B cell (primary cell): ENCODE measurements around the gene NPR1.

Experiments used
- CTCF ChIP-seq: fragments of 200-600 bp; IDR thresholded peaks from one replicate; pipeline ENCODE4 v1.8.0; 2022; ENCODE audit warnings: antibody characterized with exemption, mild to moderate bottlenecking
- EZH2 ChIP-seq: IDR thresholded peaks from 2 replicates; pipeline ENCODE4 v1.6.1; 2012; ENCODE audit warnings: borderline replicate concordance, low read depth, mild to moderate bottlenecking, moderate library complexity, low read length; ENCODE audit not compliant: insufficient read depth, poor library complexity, severe bottlenecking

DNA sequence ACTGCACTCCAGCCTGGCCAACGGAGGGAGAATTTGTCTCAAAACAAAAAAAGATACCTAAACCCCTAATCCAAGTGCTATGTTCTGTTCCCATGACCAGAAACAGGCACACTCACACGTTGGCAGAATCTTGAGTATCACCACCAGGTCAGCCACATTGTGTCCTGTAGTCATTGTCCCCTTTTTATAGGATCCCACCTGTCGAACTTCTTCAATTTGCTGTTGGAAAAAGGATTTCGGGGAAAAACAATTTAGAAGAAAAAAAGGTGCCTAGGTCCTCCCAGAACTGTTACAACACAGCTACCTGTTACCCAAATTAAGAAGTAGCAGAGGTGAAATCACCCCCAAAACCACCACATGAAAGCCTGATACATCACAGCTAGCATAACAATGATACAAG lies 11.0 kb upstream of the NPR1 start:
- TF ChIP-seq CTCF, result no peak
- TF ChIP-seq EZH2, result no peak
